ENCODE measurements around the gene NEUROD2.
"Not testable (repeated sequence)": the region's sequence is repeated elsewhere in the genome, so short reads cannot be mapped to it uniquely, and the experiment has no call there.

NEUROD2 gene

DNA sequence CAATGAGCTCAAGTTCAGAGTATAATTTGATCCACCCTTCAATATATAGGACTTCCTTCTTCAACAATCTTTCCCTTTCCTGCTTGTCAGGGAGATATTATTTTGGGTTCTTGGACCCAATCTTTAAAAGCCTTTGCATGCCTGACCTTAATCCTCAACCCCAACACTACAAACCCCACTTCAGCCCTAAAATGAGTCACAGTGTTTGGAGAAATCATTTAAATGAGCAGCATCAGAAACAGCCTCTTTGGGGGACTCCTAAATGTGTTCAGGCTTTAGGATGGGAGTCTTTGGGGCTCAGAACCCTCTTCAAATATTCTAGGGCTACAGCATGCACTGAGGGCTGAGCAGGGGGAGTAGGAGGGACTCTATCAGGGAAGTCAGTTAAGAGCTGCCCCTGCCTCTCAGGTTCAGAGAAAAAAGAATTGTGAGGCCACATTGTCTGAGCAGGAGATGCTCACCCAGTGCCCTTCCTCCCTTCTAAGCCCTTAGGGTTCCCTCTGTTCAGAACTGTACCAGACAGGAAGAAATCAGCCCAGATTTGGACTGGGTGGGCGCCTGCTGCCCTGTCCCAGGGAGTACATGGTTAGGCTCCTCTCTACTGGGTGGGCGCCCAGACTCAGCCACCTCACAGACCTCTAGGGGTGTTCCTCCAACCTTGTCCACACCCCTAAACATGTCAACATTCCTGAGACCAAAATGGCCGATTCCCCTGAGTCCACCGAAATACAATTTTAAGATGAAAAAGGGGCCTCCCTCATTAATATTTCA is 5.0 kb downstream of the NEUROD2 start:
- DNase-seq (ENCODE audit: low spot score), result no peak

DNA sequence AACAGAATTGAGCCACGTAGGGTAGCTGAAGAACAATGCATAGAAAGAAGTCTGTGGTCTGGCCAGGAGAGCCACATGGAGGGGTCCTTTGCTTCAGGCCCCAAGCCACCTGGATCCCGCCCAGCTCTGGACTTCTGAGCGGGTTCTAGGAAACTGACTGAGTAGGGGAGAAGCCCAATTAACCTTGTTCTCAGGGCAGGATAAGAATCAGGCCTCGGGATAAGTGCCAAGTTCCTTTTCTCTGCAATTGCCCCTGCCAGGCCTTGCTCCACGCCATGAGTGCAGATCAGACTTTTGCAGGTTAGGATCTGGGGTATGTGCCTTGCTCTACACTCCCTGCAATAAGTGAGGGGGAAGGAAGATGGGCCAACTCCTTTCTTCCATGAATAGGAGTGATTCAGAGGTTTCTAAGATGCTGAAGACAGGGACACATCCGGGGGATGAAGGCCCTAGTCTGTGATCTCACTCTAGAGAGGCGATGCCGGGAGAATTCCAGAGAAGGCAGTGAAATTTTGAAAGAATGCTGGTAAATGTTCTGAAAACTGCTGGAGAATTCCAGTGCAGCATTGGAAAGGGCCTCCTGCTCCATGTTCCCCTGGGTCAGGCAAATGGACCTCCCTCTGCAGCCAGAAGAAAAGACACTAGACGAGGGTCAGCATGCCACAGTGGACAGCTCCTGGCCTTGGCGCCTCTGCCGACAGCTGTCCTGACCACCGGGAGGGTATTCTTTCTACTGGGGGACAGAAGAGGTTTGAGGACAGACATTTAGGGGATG is 5.8 kb downstream of the NEUROD2 start:
- no peak for DNase-seq (ENCODE audit: low spot score)

DNA sequence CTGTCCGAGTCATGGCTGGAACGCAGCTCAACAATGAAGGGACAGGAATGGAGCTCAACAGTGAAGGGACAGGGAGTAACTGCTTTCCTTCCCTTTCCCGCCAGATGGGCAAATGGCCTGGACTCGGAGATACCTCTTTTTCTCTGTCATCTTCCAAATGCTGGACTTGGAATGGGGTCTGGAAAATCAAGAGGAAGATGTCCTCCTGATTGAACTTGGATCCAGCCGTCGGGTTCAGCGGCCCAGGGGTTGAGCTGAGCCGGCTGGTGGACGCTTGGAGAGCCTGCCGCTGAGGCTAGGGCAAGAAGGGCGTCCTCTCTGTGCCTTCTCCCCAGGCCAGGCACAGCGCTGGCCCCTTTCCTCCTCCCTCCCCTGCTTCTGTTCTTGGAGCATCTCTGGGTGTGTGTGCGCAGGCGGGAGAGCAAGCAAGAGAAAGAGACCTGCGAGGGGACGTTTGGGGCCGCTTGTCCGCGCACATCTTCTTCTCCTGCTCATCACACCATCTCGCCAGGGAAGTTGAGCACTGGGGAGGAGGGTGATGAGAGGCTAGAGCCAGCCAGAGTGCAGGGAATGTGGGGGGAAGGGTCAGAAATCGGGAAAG is 6.6 kb downstream of the NEUROD2 start:
- DNase-seq (ENCODE audit: low spot score), result no peak

DNA sequence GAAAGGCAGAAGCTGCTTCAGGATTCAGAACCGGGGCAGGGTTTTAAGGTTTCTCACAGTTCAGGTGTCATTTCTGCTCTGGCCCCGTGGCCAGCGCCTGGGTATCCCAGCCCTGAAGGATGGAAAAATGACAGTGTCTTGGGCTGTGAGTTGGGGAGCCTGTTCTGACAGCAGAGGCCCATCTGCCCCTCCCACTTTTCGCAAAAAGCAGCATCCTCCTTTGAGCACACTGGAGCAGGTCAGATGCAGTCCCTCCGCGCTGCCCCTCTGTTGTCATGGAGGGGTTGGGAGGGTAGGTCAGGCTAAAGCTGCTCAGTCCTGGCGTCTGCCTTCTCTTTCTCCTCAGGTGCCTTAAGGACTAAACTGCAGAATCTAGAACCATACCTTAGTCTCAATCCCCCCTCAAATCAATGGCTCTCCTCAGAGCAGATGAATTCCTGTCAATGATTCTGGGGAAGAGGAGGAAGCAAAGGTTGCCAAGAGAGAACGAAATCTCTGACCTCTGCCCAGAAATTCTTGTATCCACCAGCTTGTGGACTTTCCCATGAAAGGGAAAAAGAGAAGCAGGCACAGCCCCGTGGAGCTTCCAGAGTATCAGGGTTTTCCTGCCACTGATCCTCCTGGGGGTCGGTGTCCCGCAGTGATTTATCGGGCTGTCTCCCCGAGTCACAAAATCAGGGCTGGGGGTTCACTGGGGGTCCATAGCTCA is 7.3 kb downstream of the NEUROD2 start:
- no peak for DNase-seq (ENCODE audit: low spot score)

DNA sequence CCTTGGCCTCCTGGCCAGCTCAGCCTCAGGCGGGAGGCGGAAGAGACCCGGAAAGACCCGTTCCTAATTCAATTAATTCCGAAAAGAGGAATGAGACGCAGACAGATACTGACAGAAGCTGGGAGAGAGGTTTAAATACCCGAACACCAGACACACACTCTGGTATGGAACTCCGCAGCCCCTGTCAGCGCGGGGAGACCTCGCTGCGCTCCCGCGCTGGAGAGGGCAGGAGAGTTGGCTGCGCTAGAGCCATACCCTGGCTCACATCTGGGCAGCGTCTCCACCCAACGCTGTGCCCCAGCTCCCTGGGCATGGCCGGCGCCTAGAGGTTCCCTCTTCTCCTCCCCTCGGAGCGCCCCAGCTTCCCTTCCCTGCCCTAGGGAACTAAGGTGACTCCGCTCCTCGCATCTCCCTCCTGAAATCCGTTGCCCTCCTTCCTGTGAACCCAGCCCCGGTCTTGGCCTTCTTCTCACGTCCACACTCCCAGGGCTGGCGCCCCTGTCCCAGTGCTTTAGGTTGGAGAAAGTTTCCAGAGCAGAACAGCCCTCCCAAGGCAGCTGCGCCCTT is 8.0 kb downstream of the NEUROD2 start:
- DNase-seq (ENCODE audit: low spot score), result no peak

DNA sequence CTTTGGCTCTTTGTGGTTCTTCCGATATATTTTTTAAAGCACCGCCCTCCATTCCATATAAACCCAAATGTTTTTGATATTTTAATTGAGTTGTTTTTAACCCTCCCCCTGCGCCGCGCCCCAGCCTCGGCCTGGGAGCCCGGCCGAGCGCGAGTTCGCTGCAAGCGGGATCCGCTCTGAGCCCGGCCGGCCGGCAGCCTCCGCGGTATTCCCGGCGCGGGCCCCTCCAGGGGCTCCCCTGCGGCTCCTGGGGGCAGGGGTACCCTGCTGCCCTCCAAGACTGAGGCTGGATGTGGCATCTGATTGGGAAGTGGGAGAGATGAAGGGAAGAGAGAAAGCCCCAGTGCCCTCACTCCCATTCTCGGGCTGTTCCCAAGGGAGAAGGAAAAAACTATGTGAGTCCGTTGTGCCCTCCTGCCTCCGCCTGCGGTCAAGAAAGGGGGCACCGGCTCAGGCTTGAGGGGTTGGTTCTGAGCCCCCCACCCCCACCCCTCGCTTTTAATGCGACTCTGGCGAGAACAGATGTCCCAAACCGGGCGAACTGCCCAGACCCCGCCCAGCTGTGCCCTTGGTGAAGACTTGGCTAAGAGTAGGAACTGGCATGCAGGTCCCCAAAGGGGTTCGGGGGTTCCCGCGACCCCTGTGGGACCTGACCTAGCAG is 8.6 kb downstream of the NEUROD2 start:
- no peak for DNase-seq (ENCODE audit: low spot score)

DNA sequence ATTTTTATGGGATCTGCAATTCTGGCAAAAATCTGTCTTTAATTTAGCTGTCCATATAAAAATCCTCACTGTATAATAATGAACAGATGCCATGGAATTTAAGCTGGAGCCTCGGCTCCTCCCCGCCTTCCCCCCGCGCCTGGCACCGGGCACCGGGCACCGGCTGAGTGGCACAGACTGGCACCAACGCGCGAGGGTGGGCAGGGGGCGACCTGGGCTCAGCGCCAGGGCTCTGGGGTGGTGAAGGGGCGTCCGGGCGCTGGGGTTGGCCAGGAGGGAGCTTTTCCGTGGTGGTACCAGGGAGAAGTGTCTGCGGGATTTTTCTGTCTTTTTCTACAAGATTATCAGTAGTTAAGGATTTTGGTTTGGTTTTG is 9.1 kb downstream of the NEUROD2 start:
- no peak for DNase-seq (ENCODE audit: low spot score)

DNA sequence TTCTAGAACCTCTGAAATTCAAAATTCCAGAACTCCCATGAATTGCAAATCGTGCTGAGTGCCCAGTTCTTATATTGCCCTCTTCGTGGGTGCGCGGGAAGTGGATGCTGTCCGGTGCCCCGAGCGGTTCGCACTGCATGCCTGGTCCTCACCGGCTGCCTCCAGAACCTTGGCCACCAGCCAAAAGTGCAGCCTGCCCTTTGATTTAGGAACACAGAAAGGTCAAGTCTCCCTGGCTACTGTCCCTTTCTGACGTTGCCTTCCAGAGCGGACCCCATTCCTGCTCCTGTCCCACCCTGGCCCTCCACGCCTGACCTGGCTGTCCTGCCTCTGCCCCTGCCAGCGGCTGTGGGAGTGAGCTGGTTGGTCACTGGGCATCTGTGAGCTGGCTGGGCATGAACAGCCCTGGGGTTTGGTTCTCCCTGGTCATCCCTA is 9.7 kb downstream of the NEUROD2 start:
- DNase-seq (ENCODE audit: low spot score), result no peak

DNA sequence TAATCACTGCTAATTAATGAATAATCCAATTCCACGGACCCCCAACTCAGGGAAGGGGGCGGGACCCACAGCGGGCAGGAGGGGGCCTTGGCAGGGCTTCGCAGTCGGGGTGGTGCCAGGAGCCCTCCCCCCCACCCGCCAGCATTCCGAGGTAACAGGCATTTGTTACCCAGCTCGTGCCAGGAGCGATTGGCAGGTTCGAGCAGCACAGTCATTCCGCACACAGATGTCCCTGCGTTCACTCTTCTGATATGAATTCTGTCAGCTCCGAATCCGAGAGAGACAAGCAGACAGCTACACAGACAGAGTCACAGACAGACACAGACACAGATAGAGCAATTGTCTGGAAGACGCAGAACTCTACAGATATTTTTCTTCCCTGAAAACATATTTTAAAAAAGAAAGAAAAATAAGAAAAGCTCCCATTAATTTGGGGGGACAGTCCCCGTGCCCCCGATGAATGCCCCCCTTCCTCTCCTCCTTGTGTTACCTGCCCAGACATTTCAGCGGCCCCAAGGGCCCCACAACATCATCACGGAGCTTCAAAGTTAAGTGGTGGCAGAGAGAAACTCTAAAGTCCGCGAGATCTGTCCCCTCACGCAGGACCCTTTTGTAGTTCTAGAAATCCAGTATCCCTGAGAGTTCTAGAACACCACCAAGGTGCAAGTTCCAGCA is 10.2 kb downstream of the NEUROD2 start:
- DNase-seq (ENCODE audit: low spot score), result no peak

DNA sequence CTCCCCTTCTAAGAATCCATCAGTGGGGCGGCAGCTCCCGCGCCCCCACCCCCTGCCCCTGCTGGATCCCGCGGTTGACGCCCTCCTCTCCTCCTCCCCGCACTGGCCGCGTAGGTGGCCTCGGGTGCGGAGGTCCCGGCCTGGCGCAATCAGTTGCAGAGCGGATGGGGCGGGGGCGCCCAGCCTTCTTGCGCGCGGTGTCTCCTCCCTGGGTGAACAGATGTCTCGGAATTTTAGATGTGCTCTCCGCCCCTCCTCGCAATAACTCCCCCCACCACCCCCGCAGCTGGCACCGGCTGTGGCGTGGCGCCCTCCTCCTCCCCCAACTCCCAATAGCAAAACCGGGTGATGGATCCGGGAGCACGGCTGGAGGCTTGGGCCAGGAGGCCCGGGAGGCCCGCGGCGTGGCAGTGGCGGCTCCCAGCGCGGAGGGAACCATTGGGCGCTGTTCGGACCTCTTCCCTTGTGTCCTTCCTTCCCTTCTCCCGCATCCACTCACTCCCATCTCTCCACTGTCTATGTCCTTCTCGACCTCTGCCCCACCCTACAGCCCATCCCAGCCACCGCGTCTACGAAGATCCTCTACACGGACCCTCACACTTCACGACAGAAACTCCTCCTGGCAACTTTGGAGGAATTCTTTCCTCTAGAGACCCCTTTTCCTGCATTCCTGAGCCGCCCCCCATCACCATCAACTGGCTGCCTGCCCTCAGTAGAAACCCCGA is 11.0 kb downstream of the NEUROD2 start:
- no peak for DNase-seq (ENCODE audit: low spot score)

DNA sequence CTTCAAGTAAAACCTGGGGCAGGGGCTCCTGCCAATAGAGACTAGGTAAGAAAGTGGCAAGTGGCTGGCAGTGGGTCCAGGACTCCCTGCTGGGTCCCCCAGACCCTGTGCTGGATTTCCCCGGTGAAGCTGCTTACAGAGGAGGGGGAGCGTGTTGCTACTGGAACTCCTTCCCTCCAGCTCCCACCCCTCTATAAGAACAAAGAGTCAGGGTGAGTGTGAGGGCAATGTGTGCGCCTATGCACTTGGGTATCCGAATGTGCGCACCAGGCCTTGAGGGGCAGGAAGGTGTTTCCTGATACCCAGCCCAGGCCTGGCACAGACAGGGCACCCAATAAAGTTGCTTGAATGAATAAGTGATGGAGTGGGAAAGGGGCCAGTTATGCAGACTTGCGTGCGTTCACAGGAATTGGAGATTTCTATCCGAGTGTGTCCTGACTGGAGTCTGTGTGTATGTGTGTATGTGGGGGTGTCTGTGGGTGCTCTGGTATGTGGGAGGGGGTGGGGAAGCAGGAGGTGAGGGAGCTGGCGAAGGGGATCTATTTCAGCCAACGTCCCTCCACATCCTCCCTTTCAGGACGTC is 11.7 kb downstream of the NEUROD2 start:
- DNase-seq (ENCODE audit: low spot score), result no peak

DNA sequence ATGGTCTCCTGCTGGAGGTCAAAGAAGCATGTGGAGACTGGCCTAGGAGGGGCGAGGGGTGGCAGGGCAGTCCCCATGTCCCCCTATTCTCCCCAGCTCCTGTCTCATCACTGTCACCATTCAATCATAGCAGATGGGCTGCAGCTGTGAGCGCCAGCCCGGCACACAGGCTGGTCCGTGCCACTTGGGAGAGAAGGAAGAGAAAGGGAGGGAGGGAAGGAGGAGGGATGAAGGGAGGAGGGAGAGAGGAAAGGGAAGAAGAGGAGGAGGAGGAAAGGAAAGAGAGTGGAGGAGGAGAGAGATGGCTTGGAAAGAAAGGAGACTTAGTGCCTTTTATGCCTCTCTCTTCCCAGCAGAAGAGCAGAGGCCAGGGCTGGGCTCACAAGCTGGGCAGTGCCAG is 12.4 kb downstream of the NEUROD2 start:
- DNase-seq (ENCODE audit: low spot score), result no peak

DNA sequence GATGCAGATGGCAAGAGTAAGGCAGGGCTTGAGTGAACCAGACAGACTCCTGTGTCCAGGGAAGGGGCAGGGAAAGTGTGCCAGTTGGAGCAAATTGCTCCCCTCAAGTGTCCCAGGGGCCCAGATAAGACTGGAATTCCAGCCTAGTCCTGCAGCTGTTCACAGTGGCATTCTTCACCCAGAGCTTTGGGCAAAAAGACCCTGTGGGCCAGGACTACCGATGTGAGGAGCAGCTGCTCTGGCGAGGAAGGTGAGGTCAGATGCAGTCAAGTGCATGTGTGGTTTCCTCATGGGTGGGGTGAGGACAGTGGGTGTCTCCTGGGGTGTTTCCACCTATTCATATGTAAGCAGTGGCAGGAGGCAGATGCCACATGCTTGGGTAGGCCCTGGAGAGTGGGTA is 14.3 kb downstream of the NEUROD2 start:
- no peak for DNase-seq (ENCODE audit: low spot score)

DNA sequence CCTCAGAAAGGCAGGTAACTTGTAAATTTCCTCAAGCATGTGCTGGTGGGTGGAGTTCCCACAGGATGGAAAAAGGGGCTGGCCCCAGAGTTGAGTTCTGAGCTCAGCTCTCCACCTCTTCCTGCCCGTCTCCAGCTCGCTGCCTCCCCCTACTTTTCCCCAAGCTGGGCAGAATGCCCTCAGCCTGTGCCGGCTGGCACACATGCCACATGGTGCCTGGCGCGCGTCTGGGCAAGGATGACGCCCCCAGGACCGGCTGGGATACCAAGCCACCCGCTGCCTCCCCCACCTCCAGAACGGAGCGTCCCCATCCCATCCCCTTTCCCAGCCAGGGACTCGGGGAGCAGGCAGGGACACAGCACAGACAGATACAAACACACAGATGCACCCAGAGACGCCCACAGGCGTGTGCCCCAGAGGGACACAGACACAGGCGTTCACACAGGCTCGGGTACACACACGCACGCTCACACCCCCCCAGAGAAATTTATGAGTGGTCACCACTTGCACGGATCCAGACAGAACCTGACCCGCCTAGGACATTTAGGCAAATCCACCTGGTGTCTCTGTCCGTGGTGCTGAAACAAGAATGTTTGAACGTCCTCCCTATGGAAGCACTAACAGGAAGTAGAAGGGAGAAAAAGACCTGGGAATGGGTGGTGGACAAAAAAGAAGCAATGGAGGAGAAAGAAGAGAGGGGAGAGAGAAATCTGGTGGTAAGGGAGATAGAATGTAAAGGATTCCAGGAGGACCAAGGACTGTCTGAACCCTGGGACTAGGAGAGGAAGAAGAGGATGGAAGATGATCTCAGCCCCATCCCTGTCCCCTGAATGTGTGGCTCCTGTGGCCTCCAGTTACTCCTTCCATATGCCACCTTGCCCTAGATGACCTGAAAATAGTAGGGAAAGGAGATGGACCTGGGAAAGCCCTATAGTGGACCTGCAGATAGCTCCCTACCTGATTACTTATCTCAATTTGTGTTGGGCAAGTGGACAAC is 15.5 kb downstream of the NEUROD2 start:
- no peak for DNase-seq (ENCODE audit: low spot score)

DNA sequence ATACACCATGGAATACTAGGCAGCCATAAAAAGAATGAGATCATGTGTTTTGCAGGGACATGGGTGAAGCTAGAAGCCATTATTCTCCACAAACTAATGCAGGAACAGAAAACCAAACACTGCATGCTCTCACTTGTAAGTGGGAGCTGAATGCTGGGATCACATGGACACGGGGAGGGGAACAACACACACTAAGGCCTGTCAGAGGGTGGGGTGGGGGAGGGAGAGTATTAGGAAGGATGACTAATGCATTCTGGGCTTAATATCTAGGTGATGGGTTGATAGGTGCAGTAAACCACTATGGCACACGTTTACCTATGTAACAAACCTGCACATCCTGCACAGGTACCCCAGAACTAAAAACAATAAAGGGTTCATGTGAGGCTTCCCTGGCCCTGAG is 17.5 kb downstream of the NEUROD2 start:
- DNase-seq (ENCODE audit: low spot score), result not testable (repeated sequence)

DNA sequence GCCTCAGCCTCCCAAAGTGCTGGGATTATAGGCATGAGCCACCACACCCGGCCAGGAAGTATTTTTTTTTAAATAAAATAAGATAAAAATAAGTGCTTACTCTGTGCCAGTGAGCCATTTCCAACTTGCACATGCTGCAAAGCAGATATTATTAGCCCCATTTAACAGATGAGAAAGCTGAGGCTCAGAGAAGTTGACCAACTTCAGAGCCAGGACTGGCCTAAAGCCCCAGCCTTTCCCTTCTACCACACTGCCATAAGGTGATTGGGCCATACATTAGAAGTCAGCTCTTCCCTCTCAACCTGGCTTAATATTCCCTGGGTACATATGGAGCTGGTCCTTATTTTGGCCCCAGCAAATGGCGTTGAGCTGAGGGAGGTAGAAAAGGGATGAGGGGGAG is 25.1 kb downstream of the NEUROD2 start:
- no peak for DNase-seq (ENCODE audit: low spot score)

DNA sequence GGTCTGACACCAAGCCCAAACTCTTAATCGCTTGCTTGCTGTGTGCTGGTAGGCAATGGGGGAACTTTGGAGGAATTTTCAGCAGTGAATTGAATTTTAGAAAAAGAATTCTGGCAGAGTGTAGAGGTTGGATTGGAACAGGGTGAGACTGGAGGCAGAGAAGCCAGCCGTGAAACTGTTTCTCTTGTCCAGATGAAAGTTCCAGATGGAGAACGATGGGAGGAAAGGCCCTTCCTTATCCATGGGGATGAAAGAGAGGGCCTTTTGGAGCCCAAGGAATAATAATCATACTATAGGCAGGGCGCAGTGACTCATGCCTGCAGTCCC is 26.0 kb downstream of the NEUROD2 start:
- no peak for DNase-seq (ENCODE audit: low spot score)

DNA sequence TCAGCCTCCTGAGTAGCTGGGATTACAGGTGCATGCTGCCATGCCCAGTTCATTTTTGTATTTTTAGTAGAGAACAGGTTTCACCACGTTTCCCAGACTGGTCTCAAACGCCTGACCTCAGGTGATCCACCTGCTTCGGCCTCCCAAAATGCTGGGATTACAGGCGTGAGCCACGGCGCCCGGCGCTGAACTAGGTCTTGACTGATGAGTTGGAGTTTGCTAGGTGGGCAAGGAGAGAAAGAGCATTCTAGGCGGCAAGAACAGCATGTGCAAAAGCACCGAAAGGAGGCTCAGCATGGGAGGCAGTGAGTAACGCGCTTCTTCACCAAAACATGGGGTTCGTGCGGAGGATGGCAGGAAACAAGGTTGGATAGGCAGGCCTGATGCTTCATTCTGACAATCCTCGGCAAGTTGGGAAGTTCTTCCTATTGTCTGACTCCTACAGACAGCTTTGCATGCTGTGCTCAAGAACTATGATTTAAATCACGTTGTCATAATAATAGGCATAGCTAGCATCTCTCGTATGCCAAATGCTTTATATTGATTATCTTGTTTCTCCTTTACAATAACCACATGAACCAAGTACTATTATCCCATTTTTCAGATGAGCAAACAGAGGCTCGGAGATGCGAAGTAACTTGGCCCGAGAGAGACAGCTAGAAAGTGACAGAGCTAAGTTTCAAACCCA is 26.5 kb downstream of the NEUROD2 start:
- no peak for DNase-seq (ENCODE audit: low spot score)
